ENCODE results near the gene LAPTM5.

GRCh38 chr1:30715216-30715615, 42.4 kb downstream of the LAPTM5 start:
- TF ChIP-seq CTCF (IDR thresholded peaks at IDR 0.05) (peak in 2 of 4 experiments; percentile 16 to 19), POLR2A (IDR thresholded peaks at IDR 0.05) (no peak), POLR2AphosphoS5 (IDR thresholded peaks at IDR 0.05) (no peak)

Data from prostate gland (tissue), 2 donors.